Suprapubic skin (tissue), 4 donors: ENCODE results near the gene PIK3R1.

Experiments
- CTCF ChIP-seq, 2 donors: fragments of 200-600 bp in 1 of 2; fragments of 450-650 bp in 1 of 2; sonication (generic) in 1 of 2; IDR thresholded peaks; one replicate each; pipeline ENCODE4 v1.5.1; 2016 to 2019; ENCODE audit warnings: antibody characterized with exemption in 2 of 2, mild to moderate bottlenecking in 1 of 2, moderate library complexity in 1 of 2
- POLR2A ChIP-seq, 2 donors: fragments of 450-650 bp; IDR thresholded peaks; one replicate each; pipeline ENCODE4 v1.6.1; 2017; ENCODE audit warnings: antibody characterized with exemption in 2 of 2, mild to moderate bottlenecking in 2 of 2, moderate library complexity in 2 of 2
- POLR2AphosphoS5 ChIP-seq, 3 donors: sonication (generic); formaldehyde crosslinking; IDR thresholded peaks; one replicate each; pipeline ENCODE4 v1.6.1; 2017; ENCODE audit warnings: antibody characterized with exemption in 3 of 3

- TF ChIP-seq CTCF (IDR thresholded peaks at IDR 0.05) (no peak), POLR2A (IDR thresholded peaks at IDR 0.05) (no peak), POLR2AphosphoS5 (IDR thresholded peaks at IDR 0.05) (no peak)
Observed at GRCh38 chr5:68288707-68289134, 73.2 kb downstream of the PIK3R1 start.
